GM12878 (cell line): ENCODE data around the gene ARHGAP45. TPM values are rescaled to one million over a fixed set of nuclear protein-coding genes. Genes with fewer than 3 reads are reported as not detected.

ENCODE experiments used
- ATAC-seq: fragments of 200-7000 bp; cut with Tn5 transposase; 3 replicates; pipeline ENCODE4 v1.9.1; 2020; ENCODE audit warnings: mild to moderate bottlenecking, moderate library complexity
- BruUV-seq: library from RNA; stranded (reverse); fragments of 400-500 nt; replicated peaks from 2 replicates; lab custom pipeline; 2021; lab: Mats Ljungman, UMichigan
- CTCF ChIA-PET: fragments of 300-600 bp; sonication (Branson Sonifier 250); formaldehyde crosslinking; extraction: SDS; loops from one replicate; lab custom pipeline; 2021; ENCODE audit warnings: inconsistent platforms; lab: Yijun Ruan, JAX
- POLR2A ChIA-PET: fragments of 350-600 bp; formaldehyde crosslinking; extraction: SDS; loops from one replicate; lab custom pipeline; 2021; ENCODE audit warnings: inconsistent platforms; lab: Charles Lee
- RAD21 ChIA-PET: fragments of 300-600 bp; sonication (Branson Sonifier 250); formaldehyde crosslinking; loops from one replicate; lab custom pipeline; 2023; ENCODE audit warnings: antibody characterized with exemption; ENCODE audit not compliant: unreplicated experiment; lab: Charles Lee
- SMC1A ChIA-PET: fragments of 300-600 bp; sonication (Branson Sonifier 250); formaldehyde crosslinking; loops from one replicate; lab custom pipeline; 2023; ENCODE audit not compliant: unreplicated experiment, uncharacterized antibody; lab: Charles Lee
- DNase-seq: peaks from one replicate; pipeline ENCODE4 v3.0.0-alpha.2; 2011; ENCODE audit warnings: low read depth, low spot score
- FAIRE-seq: peaks from 3 replicates; lab custom pipeline; 2011; peaks lifted over from hg19 to GRCh38; lab: Jason Lieb, UNC
- H2AFZ ChIP-seq: 2 replicates; pipeline ENCODE4 v1.6.0; 2011; ENCODE audit warnings: low read depth, low read length, control low read depth; ENCODE audit not compliant: control insufficient read depth
- H3K27ac ChIP-seq: 2 replicates; pipeline ENCODE4 v1.5.1; 2011; ENCODE audit warnings: control low read depth; ENCODE audit not compliant: control insufficient read depth, insufficient read depth
- H3K27me3 ChIP-seq, 2 experiments: replicated peaks in 1 of 2; 2 replicates each; pipeline versions ENCODE4 v1.6.0 to v1.6.1; 2011; ENCODE audit warnings: low read length in 1 of 2; ENCODE audit not compliant: control insufficient read depth in 2 of 2, insufficient read depth in 2 of 2
- H3K36me3 ChIP-seq, 2 experiments: 2 replicates each; pipeline ENCODE4 v1.5.1; 2011; ENCODE audit warnings: low read length in 1 of 2; ENCODE audit not compliant: control insufficient read depth in 2 of 2, insufficient read depth in 2 of 2
- H3K4me1 ChIP-seq: 2 replicates; pipeline ENCODE4 v1.6.1; 2011; ENCODE audit warnings: mild to moderate bottlenecking, low read length, moderate library complexity, mixed read lengths; ENCODE audit not compliant: control insufficient read depth, insufficient read depth
- H3K4me2 ChIP-seq: 2 replicates; pipeline ENCODE4 v1.6.0; 2011; ENCODE audit warnings: control low read depth; ENCODE audit not compliant: control insufficient read depth, insufficient read depth
- H3K4me3 ChIP-seq: fragments of 200-600 bp; sonication (generic); 2 replicates; pipeline ENCODE4 v1.5.1; 2016
- H3K79me2 ChIP-seq: 2 replicates; pipeline ENCODE4 v1.6.0; 2011; ENCODE audit warnings: low read length; ENCODE audit not compliant: control insufficient read depth, insufficient read depth
- H3K9ac ChIP-seq: 2 replicates; pipeline ENCODE4 v1.8.0; 2011; ENCODE audit warnings: low read length, control low read depth, mixed read lengths; ENCODE audit not compliant: control insufficient read depth, insufficient read depth
- H3K9me3 ChIP-seq: replicated peaks from 3 replicates; pipeline ENCODE4 v1.5.1; 2011; ENCODE audit warnings: mild to moderate bottlenecking, low read length; ENCODE audit not compliant: control insufficient read depth, insufficient read depth
- H4K20me1 ChIP-seq: 2 replicates; pipeline ENCODE4 v1.6.0; 2011; ENCODE audit not compliant: control insufficient read depth, insufficient read depth
- BCLAF1 ChIP-seq: fragments of 450-650 bp; IDR thresholded peaks from 2 replicates; pipeline ENCODE4 v1.6.1; 2017; ENCODE audit warnings: antibody characterized with exemption, mild to moderate bottlenecking, moderate library complexity
- CHD4 ChIP-seq: fragments of 200-600 bp; sonication (generic); IDR thresholded peaks from 2 replicates; pipeline ENCODE4 v1.6.1; 2016; ENCODE audit warnings: mild to moderate bottlenecking
- CUX1 ChIP-seq: IDR thresholded peaks from 2 replicates; pipeline ENCODE4 v1.6.1; 2012; ENCODE audit warnings: improper control_type of control experiment, low read depth, low read length; ENCODE audit not compliant: insufficient replicate concordance
- E4F1 ChIP-seq: fragments of 450-650 bp; IDR thresholded peaks from 2 replicates; pipeline ENCODE4 v1.6.1; 2018; ENCODE audit warnings: borderline replicate concordance, mild to moderate bottlenecking; ENCODE audit not compliant: partially characterized antibody
- ESRRA ChIP-seq: IDR thresholded peaks from 2 replicates; pipeline ENCODE4 v1.6.1; 2012; ENCODE audit warnings: mild to moderate bottlenecking, low read length, improper control_type of control experiment
- NFXL1 ChIP-seq: fragments of 450-650 bp; IDR thresholded peaks from 2 replicates; pipeline ENCODE4 v1.6.1; 2017; ENCODE audit warnings: antibody characterized with exemption, mild to moderate bottlenecking, borderline replicate concordance
- NR2C1 ChIP-seq: fragments of 450-650 bp; IDR thresholded peaks from 2 replicates; pipeline ENCODE4 v1.6.1; 2017; ENCODE audit warnings: antibody characterized with exemption, mild to moderate bottlenecking, moderate library complexity
- NR2C2 ChIP-seq: IDR thresholded peaks from 2 replicates; pipeline ENCODE4 v1.6.1; 2011; ENCODE audit warnings: borderline replicate concordance, low read depth; ENCODE audit not compliant: control insufficient read depth, insufficient read length
- SMAD5 ChIP-seq: IDR thresholded peaks from 2 replicates; pipeline ENCODE4 v1.6.1; 2016; ENCODE audit warnings: antibody characterized with exemption, low read depth
- SREBF1 ChIP-seq: IDR thresholded peaks from 2 replicates; pipeline ENCODE4 v1.6.1; 2012; ENCODE audit warnings: mild to moderate bottlenecking, low read length
- TARDBP ChIP-seq: IDR thresholded peaks from 2 replicates; pipeline ENCODE4 v1.6.1; 2016; ENCODE audit warnings: borderline replicate concordance
- WGBS: methylation state at CpG from one replicate; pipeline ENCODE4 v1.1.6; 2016; ENCODE audit warnings: low lambda C conversion rate; ENCODE audit not compliant: insufficient replicate concordance, insufficient coverage; ENCODE audit errors: missing lambda C conversion rate; 5-methylcytosine and 5-hydroxymethylcytosine counted together
- in situ Hi-C: fragments of 300-500 bp; cut with MboI; formaldehyde crosslinking; loops from 9 replicates; pipeline ENCODE4 v1.14.3; 2018; ENCODE audit warnings: mixed read lengths
- intact Hi-C: fragments of 100-400 bp; cut with micrococcal nuclease; formaldehyde crosslinking; loops from one replicate; pipeline ENCODE4 v1.14.2; 2022; ENCODE audit not compliant: unreplicated experiment
- polyA plus RNA-seq, 11 experiments: library from polyadenylated mRNA; depleted of rRNA in 4 of 11; unstranded in 6 of 11; stranded (reverse) in 5 of 11; fragments of >200 nt; fragmentation: Nextera tagmentation in 4 of 11; fragmentation: Illumina TruSeq in 1 of 11; extraction: Ambion mirVana in 4 of 11; extraction: Trizol in 1 of 11; gene quantifications; 1 replicate in 1 of 11; 2 replicates in 10 of 11; pipeline versions ENCODE4 v1.2.1 to v1.2.3, GENCODE V29; 2011 to 2016; ENCODE audit warnings: inconsistent platforms in 2 of 11, missing spikeins in 2 of 11, low read depth in 1 of 11
- total RNA-seq, 4 experiments: library from RNA; depleted of rRNA in 3 of 4; stranded (reverse); fragments of >200 nt in 3 of 4; fragmentation: Illumina TruSeq in 1 of 4; extraction: Trizol in 1 of 4; gene quantifications; 2 replicates each; pipeline versions ENCODE4 v1.2.1 to v1.2.3, GENCODE V29; 2013 to 2021
- TF ChIP-seq, protein P1 (sequence below): IDR thresholded peaks from 2 replicates; pipeline ENCODE4 v1.6.1; 2011; ENCODE audit warnings: mild to moderate bottlenecking, low read depth, low read length, moderate library complexity; ENCODE audit not compliant: insufficient replicate concordance

The ARHGAP45 gene
- total and polyA plus RNA-seq, 10 of the 15 experiments (the other 5 are each of a cell fraction or from before 2014, with no cell fraction given): 1.4 to 151 (median 59.9) TPM

DNA sequence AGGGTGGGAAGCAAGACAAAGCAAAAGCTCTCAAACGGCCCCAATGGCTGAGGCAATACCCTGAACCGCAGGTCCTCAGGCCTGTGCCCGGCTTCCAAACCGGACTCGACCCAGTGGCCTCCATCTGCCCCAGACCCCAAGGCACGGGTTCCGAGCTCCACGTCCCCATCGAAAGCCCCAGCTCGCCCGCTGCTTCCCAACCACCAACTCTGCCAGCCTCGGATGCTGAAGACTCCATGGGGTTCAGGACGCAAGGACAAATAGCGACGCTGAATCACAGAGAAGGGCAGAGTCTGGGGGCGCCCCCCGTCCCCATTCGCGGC lies 27.6 kb downstream of the ARHGAP45 start:
- WGBS: 0% methylated on average over 12 of the region's 19 CpGs
- H3K9me3 ChIP-seq: no peaks in the 10 kb centered on the region
- H3K36me3 ChIP-seq: peaks cover 0 to 14% of the 10 kb centered on the region in 2 experiments; a peak in 3 of 4 replicates
- H2AFZ ChIP-seq: no peak overlapping the region
- peak overlapping the region; percentile 73 for H3K27ac ChIP-seq
- intact Hi-C loops (no loop called here), in situ Hi-C loops (no loop called here)
- ATAC-seq: peak; percentile 5; the same call in 2 of the 3 replicates
- no peaks in the 10 kb centered on the region for H3K27me3 ChIP-seq
- ChIA-PET CTCF (interaction anchor here (0.6 to 1.4 kb wide), 4 partner anchors 14 to 99 kb away, joined by 3 to 6 read pairs (median 3); no protein-coding TSS in a partner anchor), SMC1A (interaction anchor here (0.6 to 1.0 kb wide), 2 partner anchors 8 to 189 kb away, joined by 4 read pairs; no protein-coding TSS in a partner anchor), POLR2A (interaction anchor here (0.9 to 3.1 kb wide), 7 partner anchors 9 to 75 kb away, joined by 3 to 25 read pairs (median 6); partner anchors contain the start of gene GPX4), RAD21 (interaction anchor here (0.5 to 1.7 kb wide), 5 partner anchors 13 to 67 kb away, joined by 3 to 6 read pairs (median 3); partner anchors contain the start of gene ARHGAP45)
- H3K9ac ChIP-seq: peak overlapping the region; percentile 87
- H4K20me1 ChIP-seq: no peaks in the 10 kb centered on the region
- no peak for FAIRE-seq
- peak overlapping the region; percentile 96 for H3K4me3 ChIP-seq
- TSS peak; percentile 77 for BruUV-seq
- DNase-seq: no peak
- H3K4me1 ChIP-seq: peaks cover 15% of the 10 kb centered on the region
- peak overlapping the region; percentile 85 for H3K4me2 ChIP-seq
- peaks cover 24% of the 10 kb centered on the region for H3K79me2 ChIP-seq
- TF ChIP-seq BCLAF1 (no peak), NR2C2 (no peak), TARDBP (no peak), NR2C1 (no peak), CUX1 (no peak), ESRRA (no peak), SMAD5 (no peak), NFXL1 (no peak), E4F1 (no peak), SREBF1 (no peak), CHD4 (no peak)
- TF ChIP-seq, protein P1, sequence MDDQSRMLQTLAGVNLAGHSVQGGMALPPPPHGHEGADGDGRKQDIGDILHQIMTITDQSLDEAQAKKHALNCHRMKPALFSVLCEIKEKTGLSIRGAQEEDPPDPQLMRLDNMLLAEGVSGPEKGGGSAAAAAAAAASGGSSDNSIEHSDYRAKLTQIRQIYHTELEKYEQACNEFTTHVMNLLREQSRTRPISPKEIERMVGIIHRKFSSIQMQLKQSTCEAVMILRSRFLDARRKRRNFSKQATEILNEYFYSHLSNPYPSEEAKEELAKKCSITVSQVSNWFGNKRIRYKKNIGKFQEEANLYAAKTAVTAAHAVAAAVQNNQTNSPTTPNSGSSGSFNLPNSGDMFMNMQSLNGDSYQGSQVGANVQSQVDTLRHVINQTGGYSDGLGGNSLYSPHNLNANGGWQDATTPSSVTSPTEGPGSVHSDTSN: no peak
